ENCODE data around the gene XAGE3.

XAGE3 gene

GRCh38 chrX:52839137-52839536, 28.7 kb downstream of the XAGE3 start:
- DNase-seq, result no peak

- DNase-seq, result no peak
Measured at GRCh38 chrX:52830551-52830950, 37.3 kb downstream of the XAGE3 start.

GRCh38 chrX:52824608-52825007, 43.3 kb downstream of the XAGE3 start:
- DNase-seq, result no peak

- DNase-seq, result no peak
Measured at GRCh38 chrX:52821079-52821760, 46.7 kb downstream of the XAGE3 start.

- DNase-seq, result no peak
Measured at GRCh38 chrX:52819788-52820187, 48.1 kb downstream of the XAGE3 start.
